PFSK-1 (cell line): Measurements from ENCODE around the gene TMEM131L.

Experiments used
- FOXP2 ChIP-seq: optimal IDR thresholded peaks from 2 replicates; pipeline ENCODE3; 2011; ENCODE audit warnings: borderline replicate concordance, control low read depth, inconsistent platforms; ENCODE audit not compliant: insufficient read depth; ENCODE audit errors: extremely low read length, extremely low read depth
- POLR2AphosphoS5 ChIP-seq: IDR thresholded peaks from 2 replicates; pipeline ENCODE4 v1.6.1; 2012; ENCODE audit warnings: low read depth, mild to moderate bottlenecking, control low read depth, low read length, moderate library complexity
- SIN3A ChIP-seq: IDR thresholded peaks from 2 replicates; pipeline ENCODE4 v1.6.1; 2012; ENCODE audit warnings: mild to moderate bottlenecking, low read length, moderate library complexity, borderline replicate concordance; ENCODE audit not compliant: insufficient read depth
- TAF1 ChIP-seq: IDR thresholded peaks from 2 replicates; pipeline ENCODE4 v1.6.1; 2012; ENCODE audit warnings: low read length, control low read depth, borderline replicate concordance; ENCODE audit not compliant: insufficient read depth
- TF ChIP-seq, protein P1 (sequence below), 2 experiments: IDR thresholded peaks; 2 replicates each; pipeline versions ENCODE4 v1.6.1 to v1.8.0; 2011 to 2012; ENCODE audit warnings: low read depth in 2 of 2, low read length in 2 of 2, control low read depth in 1 of 2, inconsistent platforms in 1 of 2, mild to moderate bottlenecking in 1 of 2, moderate library complexity in 1 of 2; ENCODE audit not compliant: insufficient read depth in 1 of 2

TMEM131L gene

DNA sequence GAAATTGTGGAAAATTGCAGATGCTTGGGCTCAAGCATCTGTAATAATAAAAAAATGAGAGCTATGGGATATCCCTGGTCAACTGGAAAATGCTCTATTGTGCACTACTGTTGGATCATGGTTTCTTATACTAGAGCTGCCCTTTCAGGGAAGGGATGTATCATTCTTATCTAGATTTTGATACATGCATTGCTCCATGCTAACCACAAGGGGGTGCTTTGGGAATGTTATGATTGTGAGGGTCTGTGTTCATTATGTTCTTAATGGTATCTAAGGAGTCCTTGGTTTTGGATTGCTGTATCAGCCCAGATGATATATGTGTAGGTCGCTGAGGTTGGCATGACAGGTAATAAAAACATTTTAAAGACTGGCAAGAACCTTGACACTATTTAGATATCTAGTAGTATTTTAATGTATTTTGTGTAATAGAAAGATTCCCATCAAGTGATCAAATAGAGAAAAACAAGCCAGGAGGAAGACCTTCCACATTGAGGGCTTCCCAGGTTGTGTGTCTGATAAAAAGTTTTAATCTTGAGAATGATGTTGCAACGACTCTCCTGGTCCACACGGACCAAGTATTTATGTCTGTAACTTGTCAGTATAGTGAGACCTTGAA lies 168.7 kb downstream of the TMEM131L start:
- TF ChIP-seq, protein P1, sequence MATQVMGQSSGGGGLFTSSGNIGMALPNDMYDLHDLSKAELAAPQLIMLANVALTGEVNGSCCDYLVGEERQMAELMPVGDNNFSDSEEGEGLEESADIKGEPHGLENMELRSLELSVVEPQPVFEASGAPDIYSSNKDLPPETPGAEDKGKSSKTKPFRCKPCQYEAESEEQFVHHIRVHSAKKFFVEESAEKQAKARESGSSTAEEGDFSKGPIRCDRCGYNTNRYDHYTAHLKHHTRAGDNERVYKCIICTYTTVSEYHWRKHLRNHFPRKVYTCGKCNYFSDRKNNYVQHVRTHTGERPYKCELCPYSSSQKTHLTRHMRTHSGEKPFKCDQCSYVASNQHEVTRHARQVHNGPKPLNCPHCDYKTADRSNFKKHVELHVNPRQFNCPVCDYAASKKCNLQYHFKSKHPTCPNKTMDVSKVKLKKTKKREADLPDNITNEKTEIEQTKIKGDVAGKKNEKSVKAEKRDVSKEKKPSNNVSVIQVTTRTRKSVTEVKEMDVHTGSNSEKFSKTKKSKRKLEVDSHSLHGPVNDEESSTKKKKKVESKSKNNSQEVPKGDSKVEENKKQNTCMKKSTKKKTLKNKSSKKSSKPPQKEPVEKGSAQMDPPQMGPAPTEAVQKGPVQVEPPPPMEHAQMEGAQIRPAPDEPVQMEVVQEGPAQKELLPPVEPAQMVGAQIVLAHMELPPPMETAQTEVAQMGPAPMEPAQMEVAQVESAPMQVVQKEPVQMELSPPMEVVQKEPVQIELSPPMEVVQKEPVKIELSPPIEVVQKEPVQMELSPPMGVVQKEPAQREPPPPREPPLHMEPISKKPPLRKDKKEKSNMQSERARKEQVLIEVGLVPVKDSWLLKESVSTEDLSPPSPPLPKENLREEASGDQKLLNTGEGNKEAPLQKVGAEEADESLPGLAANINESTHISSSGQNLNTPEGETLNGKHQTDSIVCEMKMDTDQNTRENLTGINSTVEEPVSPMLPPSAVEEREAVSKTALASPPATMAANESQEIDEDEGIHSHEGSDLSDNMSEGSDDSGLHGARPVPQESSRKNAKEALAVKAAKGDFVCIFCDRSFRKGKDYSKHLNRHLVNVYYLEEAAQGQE (IDR thresholded peaks at IDR 0.05; ENCODE audit: insufficient read depth in 1 of 2, low read depth in 2 of 2, low read length in 2 of 2): no peak
- TF ChIP-seq TAF1: no peak
- no peak for TF ChIP-seq FOXP2
- no peak for TF ChIP-seq SIN3A
- no peak for TF ChIP-seq POLR2AphosphoS5

DNA sequence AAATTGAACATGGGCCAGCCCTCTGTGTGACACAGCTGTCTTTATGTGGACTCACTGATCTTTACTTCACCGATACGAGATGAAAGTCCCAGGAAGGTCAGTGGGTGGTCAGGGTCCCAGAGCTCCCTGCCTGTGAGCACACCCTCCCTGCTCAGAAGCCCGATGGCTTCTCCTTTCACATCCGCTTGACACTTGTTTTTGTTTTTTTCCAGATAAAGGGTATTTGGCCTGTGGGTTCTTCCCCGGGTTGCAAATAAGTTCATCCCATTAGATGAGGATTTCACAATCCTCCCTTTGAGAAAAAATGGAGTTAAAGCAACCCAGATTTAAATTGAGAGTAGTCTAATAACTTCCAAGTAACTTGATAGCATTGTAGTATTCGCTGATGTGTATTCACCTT lies 169.7 kb downstream of the TMEM131L start:
- TF ChIP-seq FOXP2 (no peak), TAF1 (no peak), POLR2AphosphoS5 (no peak), SIN3A (no peak)
- TF ChIP-seq, protein P1 (IDR thresholded peaks at IDR 0.05; ENCODE audit: insufficient read depth in 1 of 2, low read depth in 2 of 2, low read length in 2 of 2): no peak

DNA sequence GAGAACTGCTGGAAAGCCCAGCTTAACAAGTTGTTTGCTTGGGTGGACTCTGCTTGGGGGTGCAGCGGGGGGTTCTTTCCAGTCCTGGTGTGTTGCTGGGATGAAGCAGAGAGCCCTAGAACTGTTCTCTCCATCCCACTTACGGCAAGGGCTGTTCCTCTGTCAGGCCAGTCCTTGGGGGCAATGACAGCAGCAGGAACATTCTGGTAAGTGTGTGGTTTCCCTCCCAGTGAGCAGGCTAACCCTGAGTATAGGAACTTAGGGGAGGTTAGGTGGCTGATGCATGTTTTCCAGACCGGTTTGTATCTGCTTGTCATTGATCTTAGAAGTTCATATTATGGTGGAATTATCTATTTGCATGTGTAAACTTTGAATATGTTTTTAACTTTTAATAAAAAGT lies 171.0 kb downstream of the TMEM131L start:
- TF ChIP-seq FOXP2 (no peak), POLR2AphosphoS5 (no peak), TAF1 (no peak), SIN3A (no peak)
- TF ChIP-seq, protein P1 (IDR thresholded peaks at IDR 0.05; ENCODE audit: insufficient read depth in 1 of 2, low read depth in 2 of 2, low read length in 2 of 2): no peak

DNA sequence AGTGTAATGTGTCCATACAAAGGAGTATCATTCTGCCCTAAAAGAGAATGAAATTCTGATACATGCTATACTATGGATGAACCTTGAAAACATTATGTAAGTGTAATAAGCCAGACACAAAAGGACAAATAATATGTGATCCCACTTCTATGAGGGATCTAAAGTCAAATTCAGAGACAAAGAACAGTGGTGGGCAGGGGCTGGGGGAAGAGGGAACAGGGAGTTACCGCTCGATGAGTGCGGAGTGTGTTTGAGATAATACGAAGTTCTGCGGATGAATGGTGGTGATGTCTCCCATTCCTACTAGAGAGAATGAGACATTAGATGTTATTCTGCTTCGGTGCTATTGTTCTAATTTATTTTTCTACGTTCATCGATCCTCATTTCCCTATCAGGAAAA lies 171.9 kb downstream of the TMEM131L start:
- TF ChIP-seq SIN3A: no peak
- TF ChIP-seq POLR2AphosphoS5: no peak
- no peak for TF ChIP-seq TAF1
- TF ChIP-seq, protein P1 (IDR thresholded peaks at IDR 0.05; ENCODE audit: insufficient read depth in 1 of 2, low read depth in 2 of 2, low read length in 2 of 2): no peak

DNA sequence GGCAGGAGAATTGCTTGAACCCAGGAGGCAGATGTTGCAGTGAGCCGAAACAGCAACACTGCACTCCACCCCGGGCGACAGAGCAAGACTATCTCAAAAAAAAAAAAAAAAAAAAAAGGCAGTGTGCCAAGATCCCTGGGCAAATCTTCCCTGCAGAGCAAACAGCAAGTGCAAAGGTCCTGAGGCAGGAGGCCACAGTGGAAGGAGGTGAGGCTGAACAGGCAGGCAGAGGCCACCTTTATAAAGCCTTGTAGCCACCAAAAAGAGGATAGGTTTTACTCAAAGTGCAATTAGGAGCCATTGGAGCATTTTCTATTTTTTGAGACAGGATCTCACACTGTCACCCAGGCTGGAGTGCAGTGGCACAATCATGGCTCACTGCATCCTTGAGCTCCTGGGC lies 172.8 kb downstream of the TMEM131L start:
- TF ChIP-seq FOXP2: no peak
